Diencephalon (tissue), 1 donor: ENCODE data around the gene SH3BGRL. TPM values are rescaled to one million over a fixed set of nuclear protein-coding genes. Genes with fewer than 3 reads are reported as not detected.

Experiments
- total RNA-seq: library from RNA; depleted of rRNA; stranded (reverse); fragments of >200 nt; gene quantifications from one replicate; pipeline ENCODE4 v1.2.3, GENCODE V29; 2014

Gene SH3BGRL
- 92.5 TPM for total RNA-seq

DNA sequence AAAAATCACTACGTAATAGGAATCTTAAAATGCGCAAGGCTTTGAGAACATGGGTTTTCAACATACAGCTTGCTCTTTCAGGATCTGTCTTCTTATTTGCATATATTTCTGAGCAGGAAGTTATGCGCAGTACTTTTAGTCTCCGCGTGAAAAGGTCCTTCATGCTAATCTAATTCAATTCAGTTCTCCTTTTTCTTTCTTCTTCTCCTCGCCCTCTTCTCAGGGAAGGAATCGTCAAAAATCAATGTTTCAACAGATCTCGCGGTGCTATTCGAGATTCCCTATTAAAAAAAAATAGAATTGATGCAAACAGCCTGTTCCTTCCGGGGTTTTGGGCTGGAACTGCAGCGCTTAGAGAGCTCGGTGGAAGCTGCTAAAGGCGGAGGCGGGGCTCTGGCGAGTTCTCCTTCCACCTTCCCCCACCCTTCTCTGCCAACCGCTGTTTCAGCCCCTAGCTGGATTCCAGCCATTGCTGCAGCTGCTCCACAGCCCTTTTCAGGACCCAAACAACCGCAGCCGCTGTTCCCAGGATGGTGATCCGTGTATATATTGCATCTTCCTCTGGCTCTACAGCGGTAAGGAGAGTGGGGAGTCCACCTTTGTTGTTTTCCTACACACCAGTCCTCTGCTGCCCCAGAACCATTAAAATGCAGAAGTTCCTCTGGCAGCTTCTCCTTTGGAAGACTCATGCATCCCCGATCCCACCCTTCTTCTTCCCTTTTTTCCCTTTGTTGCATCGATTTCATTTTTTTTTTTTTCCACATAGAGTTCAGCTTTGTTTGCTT lies at the start of gene SH3BGRL, which contains the start of gene HMGN5:
Gene SH3BGRL, plus strand, starts transcription at position 432 of the 785 bp plus-strand sequence. Its CDS starts 99 bp downstream, at position 531.
Gene HMGN5, minus strand, starts transcription at position 243 of the 785 bp plus-strand sequence. CDS start 80,364 bp downstream, outside the sequence.

Other genes starting within 250 kb of the SH3BGRL start
- 4.2 TPM for gene HMGN5, start 189 bp upstream of the SH3BGRL start, total RNA-seq